ENCODE data around the gene EFCAB8. TPM values are rescaled to one million over a fixed set of nuclear protein-coding genes. Genes with fewer than 3 reads are reported as not detected.
"Not testable (repeated sequence)": the region's sequence is repeated elsewhere in the genome, so short reads cannot be mapped to it uniquely, and the experiment has no call there.

The EFCAB8 gene
- total RNA-seq, 1 donor from 2014 or later: not detected

DNA sequence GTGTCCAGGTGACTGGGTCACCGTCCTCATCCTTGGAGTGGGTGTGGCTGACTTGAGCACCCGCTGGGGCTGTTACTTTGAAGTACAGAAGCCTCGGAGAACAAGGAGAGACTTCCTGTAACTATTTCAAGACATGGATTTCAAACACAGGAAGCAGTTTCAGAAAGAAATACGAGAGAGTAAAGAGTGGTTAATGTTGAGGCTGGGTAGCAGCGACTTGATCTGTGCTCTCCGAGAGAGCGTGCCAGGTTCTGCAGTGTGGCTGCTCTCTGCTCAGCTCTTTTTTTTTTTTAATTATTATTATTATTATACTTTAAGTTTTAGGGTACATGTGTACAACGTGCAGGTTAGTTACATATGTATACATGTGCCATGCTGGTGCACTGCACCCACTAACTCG, 17.5 kb upstream of the EFCAB8 start:
- no peak for DNase-seq (ENCODE audit: low spot score)
- intact Hi-C loops (cut with DNase I): no loop called here

DNA sequence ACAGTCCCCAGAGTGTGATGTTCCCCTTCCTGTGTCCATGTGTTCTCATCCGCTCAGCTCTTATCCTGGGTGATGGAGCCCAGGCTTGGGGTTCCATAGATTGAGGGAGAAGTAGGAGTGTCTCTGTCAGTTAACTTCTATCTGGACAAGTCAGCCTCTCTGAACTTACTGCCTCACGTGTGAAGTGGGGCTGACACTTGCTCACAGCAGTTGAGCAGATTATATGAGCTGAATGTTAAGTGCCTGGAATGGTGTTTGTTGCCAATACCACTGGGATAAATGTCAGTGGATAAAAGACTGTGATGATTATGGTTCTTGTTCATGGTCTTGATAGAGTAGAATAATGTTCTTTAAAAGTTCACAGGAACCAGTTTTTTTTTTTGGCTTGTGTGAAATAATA, 17.1 kb upstream of the EFCAB8 start:
- intact Hi-C loops (cut with DNase I): no loop called here

DNA sequence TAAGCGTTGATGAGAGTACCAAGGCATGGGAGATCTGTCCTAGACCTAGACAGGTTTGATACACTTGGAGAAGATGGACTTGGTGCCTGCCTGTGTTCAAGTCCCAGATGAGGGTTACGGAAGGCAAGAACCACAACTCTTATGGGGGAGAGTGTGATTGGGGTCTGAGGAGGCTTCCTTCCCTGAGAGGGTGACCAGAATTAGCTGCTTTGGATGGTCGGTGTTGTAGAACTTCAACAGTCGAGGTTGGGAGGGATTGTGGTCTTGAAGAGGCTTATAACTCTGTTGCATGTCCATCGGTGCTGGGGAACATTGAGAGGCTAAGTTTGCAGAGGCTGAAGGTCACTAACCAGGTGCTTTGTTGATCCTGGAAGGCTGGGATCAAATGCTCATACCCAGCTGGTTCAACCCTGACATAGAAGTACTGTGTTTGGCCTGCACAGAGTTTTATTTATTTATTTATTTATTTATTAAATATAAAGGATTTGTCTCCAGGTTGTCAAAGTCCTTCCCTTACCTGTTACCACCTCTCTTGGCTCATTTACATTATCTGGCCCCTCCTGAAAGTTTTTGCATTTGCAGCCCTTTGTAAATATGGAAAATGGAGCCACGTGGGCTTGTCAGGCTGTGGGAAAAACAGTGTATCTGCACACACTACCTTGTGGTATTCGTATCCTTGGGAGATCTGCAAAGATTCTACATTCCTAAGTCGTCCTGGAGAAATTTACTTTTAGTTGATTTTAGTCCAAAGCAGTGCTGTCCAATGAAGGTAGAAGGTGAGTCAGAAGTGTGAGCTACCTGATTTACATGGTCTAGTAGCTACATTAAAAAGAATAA, 15.8 kb upstream of the EFCAB8 start:
- intact Hi-C loops (cut with DNase I): no loop called here
- DNase-seq (ENCODE audit: low spot score): no peak

More for the DNA sequence above, 17.1 kb upstream of the EFCAB8 start:
- no peak for DNase-seq (ENCODE audit: low spot score)

DNA sequence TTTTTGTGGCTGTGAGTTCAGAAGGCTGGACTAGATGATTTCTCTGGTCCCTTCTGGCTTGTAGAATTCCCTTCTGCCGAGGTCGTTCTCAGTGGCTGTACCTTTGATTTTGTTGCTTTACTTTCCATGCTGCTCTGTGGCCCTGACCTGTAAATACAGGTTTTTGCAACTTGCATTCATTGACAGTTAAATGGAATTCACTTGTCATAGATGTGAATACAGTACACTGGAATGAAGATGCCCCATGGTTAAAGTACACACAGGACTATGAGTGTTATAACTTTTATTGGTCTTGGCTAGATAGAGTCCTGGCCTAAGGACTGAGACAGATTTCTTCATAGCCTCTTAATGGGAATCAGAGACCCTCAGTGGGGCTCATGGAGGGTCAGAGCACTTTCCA, 12.9 kb upstream of the EFCAB8 start:
- intact Hi-C loops (cut with DNase I): no loop called here

DNA sequence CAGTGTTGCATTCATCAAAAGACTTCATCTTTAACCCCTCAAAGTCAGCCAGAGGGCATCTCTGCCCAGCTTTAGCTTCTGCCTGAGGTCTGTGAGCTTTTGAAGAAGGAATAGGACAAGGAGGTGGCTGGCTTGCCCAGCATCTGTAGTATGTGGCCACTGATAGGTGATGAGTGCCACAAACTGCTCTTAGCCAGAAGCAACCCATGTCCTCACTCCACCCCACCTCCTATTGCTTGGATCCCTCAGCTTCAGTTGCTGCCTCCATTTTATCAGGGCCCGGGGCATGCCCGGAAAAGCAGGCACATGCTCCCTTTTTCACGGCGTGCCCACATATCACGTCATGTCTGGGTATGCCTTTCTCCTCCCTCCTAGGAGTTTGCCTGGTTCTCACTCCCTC, 11.9 kb upstream of the EFCAB8 start:
- intact Hi-C loops (cut with DNase I): no loop called here
- no peak for DNase-seq (ENCODE audit: low spot score)

More for the DNA sequence above, 12.9 kb upstream of the EFCAB8 start:
- no peak for DNase-seq (ENCODE audit: low spot score)

DNA sequence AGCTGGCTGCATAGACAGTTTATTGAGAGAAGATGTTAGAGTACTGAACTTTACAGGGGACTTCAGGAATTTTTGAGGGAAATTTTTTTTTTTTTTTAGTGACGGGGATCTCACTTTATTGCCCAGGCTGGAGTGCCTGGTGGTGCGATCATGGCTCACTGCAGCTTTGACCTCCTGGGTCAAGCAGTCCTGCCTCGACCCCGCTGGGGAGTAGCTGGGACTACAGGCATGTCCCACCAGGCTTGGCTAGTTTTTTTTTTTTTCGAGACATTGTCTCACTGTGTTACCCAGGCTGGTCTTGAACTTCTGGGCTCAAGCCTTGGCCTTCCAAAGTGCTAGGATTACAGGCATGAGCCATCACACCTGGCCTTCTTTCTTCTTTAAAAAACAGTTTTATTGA, 10.8 kb upstream of the EFCAB8 start:
- intact Hi-C loops (cut with DNase I): no loop called here
- DNase-seq (ENCODE audit: low spot score): no peak

DNA sequence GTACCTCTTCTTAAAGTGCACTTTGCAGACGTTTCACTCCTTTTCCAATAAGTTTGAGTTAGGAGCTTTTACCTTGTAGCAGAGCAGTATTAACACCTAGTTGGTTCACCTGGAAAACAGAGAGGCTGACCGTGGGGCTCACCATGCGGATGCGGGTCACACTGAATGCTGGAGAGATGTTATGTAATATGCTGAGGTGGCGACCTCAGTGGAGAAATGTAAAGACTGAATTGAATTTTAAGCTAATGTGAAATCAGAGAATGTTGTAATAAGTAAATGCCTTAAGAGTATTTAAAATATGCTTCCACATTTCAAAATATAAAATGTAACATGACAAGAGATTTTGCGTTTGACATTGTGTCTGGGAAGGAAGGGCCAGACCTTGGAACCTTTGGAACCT, 9.9 kb upstream of the EFCAB8 start:
- intact Hi-C loops (cut with DNase I): no loop called here
- no peak for DNase-seq (ENCODE audit: low spot score)

DNA sequence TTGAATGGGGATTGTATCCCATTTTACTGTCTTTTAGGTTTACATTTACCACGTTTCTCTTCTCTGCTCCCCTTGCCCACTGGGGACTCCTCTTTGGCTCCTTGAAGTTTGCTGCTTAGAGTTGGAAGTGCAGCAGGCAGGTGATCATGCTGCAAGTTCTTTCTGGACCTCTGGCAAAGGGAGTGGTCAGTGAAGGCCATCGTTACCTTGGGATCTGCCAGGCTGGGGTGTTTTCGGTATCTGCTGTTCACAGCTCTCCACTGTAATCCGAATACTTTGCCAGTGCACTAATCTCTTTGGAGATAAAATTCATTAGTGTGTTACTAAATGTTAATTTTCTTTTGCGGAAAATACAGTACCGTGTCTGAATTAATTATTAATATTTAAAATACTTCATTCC, 9.1 kb upstream of the EFCAB8 start:
- DNase-seq (ENCODE audit: low spot score): no peak
- intact Hi-C loops (cut with DNase I): no loop called here

DNA sequence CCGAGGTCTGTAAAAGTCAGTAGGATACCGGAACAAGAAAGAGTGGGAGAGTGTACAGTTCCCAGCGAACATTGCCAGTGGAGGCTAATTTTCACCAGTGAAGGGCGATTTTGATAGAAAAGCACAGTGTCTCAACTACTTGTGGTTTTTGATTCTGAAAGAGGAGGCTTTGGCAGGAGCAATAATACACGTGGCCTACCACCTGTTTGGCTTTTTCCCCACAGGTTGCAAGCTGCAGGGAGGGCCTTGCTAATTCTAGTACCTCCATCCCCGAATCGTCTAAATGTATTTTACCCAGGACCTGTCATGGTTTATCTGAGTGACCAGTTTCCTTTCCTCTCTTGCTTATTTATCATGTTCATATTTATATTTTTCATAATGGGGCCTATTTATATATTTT, 3.3 kb upstream of the EFCAB8 start:
- no peak for DNase-seq (ENCODE audit: low spot score)

DNA sequence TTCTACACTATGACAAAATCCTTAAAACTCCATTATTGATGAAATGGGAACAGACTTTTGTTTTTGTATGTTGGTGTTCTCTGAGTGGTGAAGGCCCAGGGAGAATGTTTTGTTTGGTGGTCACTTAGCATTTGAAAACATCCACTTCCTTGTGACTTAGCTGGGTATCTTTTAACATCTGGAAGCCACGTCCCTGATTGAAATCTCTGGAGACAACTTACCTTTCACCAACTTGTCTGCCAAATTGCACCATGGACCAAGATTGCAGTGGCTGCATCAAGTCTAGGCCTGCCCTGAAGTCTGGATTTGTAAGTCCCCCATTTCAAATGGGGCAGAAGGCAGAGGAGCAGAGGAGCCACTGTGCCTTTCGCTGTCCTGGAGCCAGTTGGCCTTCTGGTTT, 534 bp upstream of the EFCAB8 start:
- intact Hi-C loops (cut with DNase I): no loop called here
- DNase-seq (ENCODE audit: low spot score): no peak

More for the DNA sequence above, 3.3 kb upstream of the EFCAB8 start:
- intact Hi-C loops (cut with DNase I): no loop called here

DNA sequence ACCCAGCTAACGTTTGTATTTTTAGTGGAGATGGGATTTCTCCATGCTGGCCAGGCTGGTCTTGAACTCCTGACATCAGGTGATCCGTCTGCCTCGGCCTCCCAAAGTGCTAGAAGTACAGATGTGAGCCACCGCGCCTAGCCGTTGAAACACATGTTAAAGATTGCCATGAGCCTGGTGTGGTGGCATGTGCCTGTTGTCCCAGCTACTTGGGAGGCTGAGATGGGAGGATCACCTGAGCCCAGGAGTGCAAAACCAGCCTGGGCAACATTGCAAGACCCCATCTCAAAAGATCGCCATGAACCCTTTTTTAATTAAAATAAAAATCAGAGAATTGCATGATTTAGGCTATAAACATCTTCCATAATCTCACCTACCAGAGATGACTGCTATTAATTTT, 2.7 kb downstream of the EFCAB8 start:
- intact Hi-C loops (cut with DNase I): no loop called here
- no peak for DNase-seq (ENCODE audit: low spot score)

DNA sequence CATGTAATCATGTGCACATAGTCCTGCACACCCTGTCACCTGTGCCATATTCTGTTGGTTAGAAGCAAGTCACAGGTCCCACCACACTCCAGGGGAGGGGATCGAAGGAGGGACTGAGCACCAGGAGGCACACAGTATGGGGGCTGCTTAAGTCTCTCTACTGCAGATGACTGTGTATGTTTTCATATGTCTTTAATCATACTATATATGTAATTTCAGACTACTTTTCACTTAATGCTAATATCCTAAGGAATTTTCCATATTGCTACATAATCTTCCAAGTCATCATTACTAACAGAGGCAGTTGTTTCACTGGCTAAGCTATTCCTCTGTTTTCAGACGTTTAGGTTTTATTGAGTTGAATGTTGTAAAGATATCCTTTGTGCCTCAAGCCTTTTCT, 10.8 kb downstream of the EFCAB8 start:
- DNase-seq (ENCODE audit: low spot score): no peak
- intact Hi-C loops (cut with DNase I): no loop called here

DNA sequence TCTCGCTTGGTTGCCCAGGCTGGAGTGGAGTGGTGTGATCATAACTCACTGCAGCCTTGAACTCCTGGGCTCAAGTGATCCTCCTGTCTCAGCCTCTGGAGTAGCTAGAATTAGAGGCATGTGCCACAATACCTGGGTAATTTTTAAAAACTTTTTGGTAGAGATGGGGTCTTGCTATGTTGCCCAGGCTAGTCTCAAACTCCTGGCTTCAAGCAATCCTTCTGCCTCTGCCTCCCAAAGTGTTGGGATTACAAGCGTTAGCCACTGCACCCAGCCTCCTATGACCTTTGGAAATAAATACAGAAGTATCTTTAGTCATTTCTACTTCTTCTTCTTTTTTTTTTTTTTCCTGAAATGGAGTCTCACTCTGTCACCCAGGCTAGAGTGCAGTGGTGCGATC, 11.8 kb downstream of the EFCAB8 start:
- intact Hi-C loops (cut with DNase I); DNase-seq (ENCODE audit: low spot score): not testable (repeated sequence)

DNA sequence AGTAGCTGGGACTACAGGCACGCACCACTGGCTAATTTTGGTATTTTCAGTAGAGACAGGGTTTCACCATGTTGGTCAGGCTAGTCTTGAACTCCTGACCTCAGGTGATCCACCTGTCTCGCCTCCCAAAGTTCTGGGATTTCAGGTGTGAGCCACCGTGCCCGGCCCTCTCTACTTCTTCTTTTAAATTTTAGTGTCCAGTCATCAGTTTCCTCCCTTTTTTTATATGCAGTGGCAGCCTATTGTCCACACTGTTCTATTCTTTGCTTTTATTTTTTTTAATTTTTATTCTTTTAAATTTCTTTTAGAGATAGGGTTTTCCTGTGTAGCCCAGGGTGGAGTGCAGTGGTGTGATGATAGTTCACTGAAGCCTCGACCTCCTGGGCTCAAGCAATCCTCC, 12.3 kb downstream of the EFCAB8 start:
- DNase-seq (ENCODE audit: low spot score): no peak
- intact Hi-C loops (cut with DNase I): no loop called here

DNA sequence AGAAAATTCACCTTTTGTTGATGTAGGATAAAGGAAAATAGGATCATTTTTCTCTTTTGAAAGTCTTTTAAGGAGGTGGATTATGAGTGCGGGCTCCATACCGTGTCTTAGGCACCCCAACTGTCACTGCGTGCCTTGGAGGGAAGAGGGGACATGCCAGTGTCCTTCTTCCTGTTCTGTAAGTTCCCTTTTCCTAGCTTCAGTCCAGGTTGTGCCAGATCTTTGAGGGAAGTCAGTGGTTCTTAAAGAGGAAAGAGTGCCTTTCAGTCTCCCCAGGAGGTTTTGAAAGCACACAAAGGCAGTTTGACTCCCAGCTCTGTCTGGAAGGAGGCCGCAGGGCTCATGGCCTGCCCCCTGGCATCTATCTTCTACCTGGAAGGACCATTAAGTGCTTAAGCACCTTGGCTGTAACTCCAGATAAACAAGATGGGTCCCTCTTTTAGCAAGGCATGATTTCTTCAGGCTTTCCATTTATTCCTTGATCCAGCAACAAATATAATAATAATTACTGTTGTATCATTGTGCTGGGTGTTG, 13.0 kb downstream of the EFCAB8 start:
- no peak for DNase-seq (ENCODE audit: low spot score)
- intact Hi-C loops (cut with DNase I): no loop called here

DNA sequence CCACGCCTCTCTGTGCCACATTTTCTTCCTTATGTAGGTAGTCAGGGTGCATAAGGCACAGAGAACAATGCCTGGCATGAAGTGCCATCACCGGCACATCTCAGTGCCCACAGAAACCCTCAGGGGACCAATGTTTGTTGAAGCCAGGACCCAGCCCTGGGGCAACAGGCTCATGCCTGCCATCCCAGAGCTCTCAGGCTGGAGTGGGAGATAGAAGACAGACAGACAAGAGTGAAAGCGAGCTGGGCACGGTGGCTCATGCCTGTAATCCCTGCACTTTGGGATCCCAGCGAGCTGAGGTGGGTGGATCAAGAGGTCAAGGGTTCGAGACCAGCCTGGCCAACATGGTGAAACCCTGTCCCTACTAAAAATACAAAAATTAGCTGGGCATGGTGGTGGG, 13.5 kb downstream of the EFCAB8 start:
- intact Hi-C loops (cut with DNase I): no loop called here
- DNase-seq (ENCODE audit: low spot score): no peak

DNA sequence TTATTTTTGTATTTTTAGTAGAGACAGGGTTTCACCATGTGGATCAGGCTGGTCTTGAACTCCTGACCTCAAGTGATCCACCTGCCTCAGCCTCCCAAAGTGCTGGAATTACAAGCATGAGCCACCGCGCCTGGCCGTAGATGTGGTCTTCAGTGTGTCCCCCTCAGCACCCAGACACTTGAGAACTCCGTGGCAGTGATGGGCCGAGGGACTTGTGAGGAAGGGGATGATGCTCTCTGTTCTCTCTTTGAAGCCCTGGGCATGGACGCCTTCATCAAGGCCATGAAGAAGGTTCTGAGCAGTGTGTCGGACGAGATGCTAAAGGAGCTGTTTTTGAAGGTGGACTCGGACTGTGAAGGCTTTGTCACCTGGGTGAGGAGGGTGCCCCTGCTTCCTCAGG, 16.9 kb downstream of the EFCAB8 start:
- intact Hi-C loops (cut with DNase I): no loop called here
- DNase-seq (ENCODE audit: low spot score): no peak

DNA sequence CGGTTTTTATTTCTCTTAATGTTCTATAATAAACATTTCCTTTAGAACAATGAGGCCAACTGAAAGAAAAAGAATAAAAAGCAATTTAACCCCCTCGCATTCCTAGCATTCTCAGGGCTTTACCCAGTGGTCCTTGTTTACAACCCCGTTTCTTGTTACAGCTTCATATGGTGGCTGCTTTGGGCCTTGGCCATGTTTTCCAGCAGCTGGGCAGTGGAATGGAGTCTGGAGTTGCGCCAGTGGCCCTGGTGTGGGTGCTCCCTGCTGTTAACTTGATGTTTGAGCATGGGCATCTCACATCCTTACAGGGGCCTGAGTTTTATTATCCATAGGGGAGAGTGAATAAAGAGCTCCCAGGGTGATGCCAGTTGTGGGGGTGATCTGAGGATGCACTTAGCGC, 18.8 kb downstream of the EFCAB8 start:
- DNase-seq (ENCODE audit: low spot score): no peak
- intact Hi-C loops (cut with DNase I): no loop called here

DNA sequence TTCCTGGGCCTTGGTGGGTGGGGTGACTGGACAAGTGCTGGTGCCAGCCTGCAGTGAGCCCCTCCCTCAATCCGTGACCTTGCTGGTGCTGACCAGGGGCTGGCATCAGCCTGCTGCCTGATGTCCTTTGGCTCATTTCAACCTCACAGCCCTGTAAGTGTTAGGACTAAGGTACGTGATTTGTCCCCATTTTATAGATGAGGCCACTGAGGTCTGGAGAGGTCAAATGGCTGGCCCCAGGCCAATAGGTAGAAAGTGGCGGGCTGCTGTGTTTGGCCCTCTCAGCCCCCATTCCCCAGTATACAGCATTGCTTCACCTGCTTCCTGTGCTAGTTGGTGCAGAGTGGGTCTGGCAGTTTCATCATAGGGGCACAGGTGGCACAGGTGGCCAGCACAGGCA, 20.1 kb downstream of the EFCAB8 start:
- intact Hi-C loops (cut with DNase I): no loop called here
- no peak for DNase-seq (ENCODE audit: low spot score)

DNA sequence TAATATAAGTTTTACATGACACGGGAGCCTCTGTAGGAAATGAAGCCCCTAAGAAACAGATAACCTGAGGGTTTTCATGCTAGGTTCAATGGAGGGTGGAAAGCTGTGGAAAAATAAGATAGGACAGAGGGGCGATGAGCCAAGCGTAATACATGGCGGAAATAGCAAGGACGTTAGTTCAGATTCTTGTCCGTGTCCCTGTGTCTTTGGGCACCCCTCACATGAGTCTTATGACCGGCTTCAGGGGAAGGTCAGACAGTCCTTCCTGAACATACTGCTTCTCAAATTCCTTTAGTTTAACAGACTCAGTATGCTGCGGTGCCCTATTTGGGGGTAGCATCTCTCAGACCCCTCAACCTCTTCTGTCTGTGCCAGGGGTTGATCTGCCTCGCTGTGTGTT, 20.8 kb downstream of the EFCAB8 start:
- DNase-seq (ENCODE audit: low spot score): no peak
- intact Hi-C loops (cut with DNase I): no loop called here

DNA sequence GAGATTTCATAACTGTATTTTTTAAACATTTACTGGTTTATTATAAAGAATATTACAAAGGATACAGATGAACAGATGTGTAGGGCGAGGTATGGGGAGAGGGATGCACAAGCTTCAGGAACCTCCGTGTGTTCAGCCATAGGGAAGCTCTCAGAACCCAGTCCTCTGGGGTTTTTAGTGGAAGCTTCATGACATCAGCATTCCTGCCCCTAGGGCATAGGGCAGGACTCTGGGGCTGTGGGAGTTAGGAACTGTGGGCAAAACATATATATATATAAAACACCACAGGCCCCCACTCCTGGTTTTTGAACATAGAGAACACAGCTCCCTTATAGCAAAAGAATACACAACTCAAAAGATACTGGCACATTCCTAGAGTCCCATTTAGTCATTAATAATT, 21.9 kb downstream of the EFCAB8 start:
- intact Hi-C loops (cut with DNase I): no loop called here
- no peak for DNase-seq (ENCODE audit: low spot score)

DNA sequence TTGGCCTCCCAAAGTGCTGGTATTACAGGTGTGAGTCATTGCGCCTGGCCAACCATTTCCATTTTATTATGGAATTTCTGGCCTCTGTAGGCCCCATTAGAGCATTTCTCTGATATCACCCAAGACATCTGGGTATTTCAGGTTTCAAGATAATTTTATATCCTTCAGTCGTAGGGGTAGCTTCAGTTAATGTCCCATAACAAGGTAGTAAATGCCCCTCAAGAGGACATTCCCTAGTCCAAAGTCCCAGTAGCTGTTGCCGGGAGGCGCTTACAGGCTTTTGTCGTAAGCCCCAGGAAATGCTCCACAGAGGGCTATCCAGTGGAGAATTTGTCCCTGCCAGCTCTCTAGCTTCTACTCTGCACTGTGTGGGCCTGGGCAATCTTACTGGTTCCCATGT, 24.4 kb downstream of the EFCAB8 start:
- intact Hi-C loops (cut with DNase I): no loop called here
- no peak for DNase-seq (ENCODE audit: low spot score)
